ENCODE measurements around the gene SLIT3.

DNA sequence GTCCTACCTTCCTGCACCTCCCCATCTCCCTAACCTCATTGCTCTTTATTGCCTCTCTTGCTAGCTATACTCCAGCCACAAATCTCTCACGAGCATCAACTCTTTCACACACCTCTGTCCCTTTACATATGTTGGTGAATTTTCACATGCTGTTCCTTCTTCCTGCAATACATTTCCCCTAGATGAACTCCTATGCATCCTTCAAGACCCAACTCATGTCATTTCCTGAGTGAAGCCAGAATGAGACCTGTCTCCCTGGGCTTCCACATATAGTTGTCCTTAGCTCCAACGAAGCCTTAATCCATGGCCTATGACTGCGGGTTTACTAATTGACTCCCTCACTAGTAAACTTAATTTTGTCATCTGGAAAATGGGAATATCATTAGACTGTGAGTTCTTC lies 424.5 kb downstream of the SLIT3 start:
- TF ChIP-seq POLR2AphosphoS5 (IDR thresholded peaks at IDR 0.05; ENCODE audit: insufficient read depth in 1 of 2, low read depth in 1 of 2) (no peak), POLR2A (IDR thresholded peaks at IDR 0.05) (no peak)
- TF ChIP-seq, protein P1, sequence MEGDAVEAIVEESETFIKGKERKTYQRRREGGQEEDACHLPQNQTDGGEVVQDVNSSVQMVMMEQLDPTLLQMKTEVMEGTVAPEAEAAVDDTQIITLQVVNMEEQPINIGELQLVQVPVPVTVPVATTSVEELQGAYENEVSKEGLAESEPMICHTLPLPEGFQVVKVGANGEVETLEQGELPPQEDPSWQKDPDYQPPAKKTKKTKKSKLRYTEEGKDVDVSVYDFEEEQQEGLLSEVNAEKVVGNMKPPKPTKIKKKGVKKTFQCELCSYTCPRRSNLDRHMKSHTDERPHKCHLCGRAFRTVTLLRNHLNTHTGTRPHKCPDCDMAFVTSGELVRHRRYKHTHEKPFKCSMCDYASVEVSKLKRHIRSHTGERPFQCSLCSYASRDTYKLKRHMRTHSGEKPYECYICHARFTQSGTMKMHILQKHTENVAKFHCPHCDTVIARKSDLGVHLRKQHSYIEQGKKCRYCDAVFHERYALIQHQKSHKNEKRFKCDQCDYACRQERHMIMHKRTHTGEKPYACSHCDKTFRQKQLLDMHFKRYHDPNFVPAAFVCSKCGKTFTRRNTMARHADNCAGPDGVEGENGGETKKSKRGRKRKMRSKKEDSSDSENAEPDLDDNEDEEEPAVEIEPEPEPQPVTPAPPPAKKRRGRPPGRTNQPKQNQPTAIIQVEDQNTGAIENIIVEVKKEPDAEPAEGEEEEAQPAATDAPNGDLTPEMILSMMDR (IDR thresholded peaks at IDR 0.05), result no peak
